AG09319 (cell line): ENCODE results near the gene PDE1A.

ENCODE experiments used
- DNase-seq: peaks from one replicate; pipeline ENCODE4 v3.0.0-alpha.2; 2010; ENCODE audit warnings: low read depth; ENCODE audit errors: extremely low read depth
- TF ChIP-seq, protein P1 (sequence below): IDR thresholded peaks from 2 replicates; pipeline ENCODE4 v1.5.1; 2011; ENCODE audit warnings: low read depth, mild to moderate bottlenecking, inconsistent platforms, low read length, moderate library complexity

PDE1A gene

GRCh38 chr2:182447163-182447562 is 20.3 kb upstream of the PDE1A start:
- TF ChIP-seq, protein P1, sequence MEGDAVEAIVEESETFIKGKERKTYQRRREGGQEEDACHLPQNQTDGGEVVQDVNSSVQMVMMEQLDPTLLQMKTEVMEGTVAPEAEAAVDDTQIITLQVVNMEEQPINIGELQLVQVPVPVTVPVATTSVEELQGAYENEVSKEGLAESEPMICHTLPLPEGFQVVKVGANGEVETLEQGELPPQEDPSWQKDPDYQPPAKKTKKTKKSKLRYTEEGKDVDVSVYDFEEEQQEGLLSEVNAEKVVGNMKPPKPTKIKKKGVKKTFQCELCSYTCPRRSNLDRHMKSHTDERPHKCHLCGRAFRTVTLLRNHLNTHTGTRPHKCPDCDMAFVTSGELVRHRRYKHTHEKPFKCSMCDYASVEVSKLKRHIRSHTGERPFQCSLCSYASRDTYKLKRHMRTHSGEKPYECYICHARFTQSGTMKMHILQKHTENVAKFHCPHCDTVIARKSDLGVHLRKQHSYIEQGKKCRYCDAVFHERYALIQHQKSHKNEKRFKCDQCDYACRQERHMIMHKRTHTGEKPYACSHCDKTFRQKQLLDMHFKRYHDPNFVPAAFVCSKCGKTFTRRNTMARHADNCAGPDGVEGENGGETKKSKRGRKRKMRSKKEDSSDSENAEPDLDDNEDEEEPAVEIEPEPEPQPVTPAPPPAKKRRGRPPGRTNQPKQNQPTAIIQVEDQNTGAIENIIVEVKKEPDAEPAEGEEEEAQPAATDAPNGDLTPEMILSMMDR: no peak
- no peak for DNase-seq

GRCh38 chr2:182446087-182446486 is 19.3 kb upstream of the PDE1A start:
- TF ChIP-seq, protein P1: no peak
- no peak for DNase-seq

GRCh38 chr2:182445391-182445965 is 18.6 kb upstream of the PDE1A start:
- DNase-seq: no peak
- TF ChIP-seq, protein P1: no peak

GRCh38 chr2:182444806-182445205 is 18.0 kb upstream of the PDE1A start:
- DNase-seq: no peak
- TF ChIP-seq, protein P1: no peak

- DNase-seq: no peak
- TF ChIP-seq, protein P1: no peak
These were observed 17.3 kb upstream of the PDE1A start for GRCh38 chr2:182444170-182444569.

DNA sequence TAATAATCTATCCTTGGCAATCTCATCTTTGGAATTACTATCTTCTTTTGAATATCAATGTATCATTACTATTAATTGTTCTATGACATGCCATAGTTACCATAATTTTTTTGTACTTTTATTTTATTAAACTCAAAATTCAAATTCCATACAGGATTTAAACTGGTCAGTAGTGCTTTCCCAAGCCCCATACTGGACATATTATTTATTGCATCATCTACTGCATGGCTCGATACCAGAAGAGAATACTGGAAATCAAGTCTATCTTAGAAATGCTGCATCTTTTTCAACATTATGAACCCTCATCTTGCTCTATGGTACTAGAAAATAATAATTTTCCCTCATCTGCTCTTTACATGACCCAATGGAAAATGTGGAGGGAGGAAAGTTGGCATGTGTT is 9.4 kb upstream of the PDE1A start:
- TF ChIP-seq, protein P1: no peak
- DNase-seq: no peak

DNA sequence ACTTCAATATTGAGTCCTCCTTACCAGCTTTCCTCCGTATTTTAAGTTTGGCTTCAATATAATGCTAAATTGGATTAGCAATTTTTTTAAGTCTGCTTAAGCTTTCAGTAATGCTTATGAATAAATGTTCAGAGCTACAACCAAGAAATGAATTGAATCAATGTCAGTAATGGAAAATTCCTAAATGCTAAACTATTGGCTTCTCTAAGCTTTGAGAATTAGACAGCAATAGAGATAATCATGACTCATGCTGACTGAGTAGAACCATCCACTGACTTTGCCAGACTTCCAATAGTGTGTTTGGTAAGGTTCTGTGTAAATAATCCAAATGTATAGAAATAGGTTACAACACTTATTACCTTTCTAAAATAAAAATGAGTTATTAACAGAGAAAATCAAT is 8.9 kb upstream of the PDE1A start:
- DNase-seq: no peak
- TF ChIP-seq, protein P1: no peak
